ENCODE data around the gene ANO10.

The ANO10 gene

DNA sequence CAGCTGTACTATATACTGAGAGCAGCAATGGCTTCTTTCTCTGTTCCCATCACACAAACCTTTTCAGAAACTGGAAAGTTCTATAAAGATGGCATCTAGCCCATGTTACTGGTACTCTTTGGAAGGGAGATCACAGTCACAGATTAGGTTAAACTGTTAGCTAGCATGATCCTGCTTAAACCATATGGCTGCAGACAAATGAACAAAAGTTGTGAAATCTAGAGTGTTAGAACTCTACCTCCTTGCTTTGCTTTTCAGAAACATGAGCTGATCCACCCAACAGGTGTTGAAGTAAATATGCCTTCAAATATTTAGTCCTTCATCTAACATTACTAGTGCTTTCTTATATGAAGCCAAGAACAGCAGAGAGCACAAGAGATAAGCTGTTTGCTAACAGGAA lies 232.9 kb downstream of the ANO10 start (continued):
- no peak for TF ChIP-seq ZSCAN5A (tag by site-specific recombination; IDR thresholded peaks at IDR 0.05)
- no peak for TF ChIP-seq ZNF580 (tag by site-specific recombination; IDR thresholded peaks at IDR 0.05)
- TF ChIP-seq ZNF768 (tag by site-specific recombination; IDR thresholded peaks at IDR 0.05): no peak
- TF ChIP-seq, protein P1, sequence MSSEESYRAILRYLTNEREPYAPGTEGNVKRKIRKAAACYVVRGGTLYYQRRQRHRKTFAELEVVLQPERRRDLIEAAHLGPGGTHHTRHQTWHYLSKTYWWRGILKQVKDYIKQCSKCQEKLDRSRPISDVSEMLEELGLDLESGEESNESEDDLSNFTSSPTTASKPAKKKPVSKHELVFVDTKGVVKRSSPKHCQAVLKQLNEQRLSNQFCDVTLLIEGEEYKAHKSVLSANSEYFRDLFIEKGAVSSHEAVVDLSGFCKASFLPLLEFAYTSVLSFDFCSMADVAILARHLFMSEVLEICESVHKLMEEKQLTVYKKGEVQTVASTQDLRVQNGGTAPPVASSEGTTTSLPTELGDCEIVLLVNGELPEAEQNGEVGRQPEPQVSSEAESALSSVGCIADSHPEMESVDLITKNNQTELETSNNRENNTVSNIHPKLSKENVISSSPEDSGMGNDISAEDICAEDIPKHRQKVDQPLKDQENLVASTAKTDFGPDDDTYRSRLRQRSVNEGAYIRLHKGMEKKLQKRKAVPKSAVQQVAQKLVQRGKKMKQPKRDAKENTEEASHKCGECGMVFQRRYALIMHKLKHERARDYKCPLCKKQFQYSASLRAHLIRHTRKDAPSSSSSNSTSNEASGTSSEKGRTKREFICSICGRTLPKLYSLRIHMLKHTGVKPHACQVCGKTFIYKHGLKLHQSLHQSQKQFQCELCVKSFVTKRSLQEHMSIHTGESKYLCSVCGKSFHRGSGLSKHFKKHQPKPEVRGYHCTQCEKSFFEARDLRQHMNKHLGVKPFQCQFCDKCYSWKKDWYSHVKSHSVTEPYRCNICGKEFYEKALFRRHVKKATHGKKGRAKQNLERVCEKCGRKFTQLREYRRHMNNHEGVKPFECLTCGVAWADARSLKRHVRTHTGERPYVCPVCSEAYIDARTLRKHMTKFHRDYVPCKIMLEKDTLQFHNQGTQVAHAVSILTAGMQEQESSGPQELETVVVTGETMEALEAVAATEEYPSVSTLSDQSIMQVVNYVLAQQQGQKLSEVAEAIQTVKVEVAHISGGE (tag by site-specific recombination; conservative IDR thresholded peaks at IDR 0.05; ENCODE audit: low read depth): no peak
- TF ChIP-seq ZNF423 (tag by site-specific recombination; IDR thresholded peaks at IDR 0.05): no peak
- TF ChIP-seq ZNF501 (tag by site-specific recombination; IDR thresholded peaks at IDR 0.05): no peak
- TF ChIP-seq, protein P2, sequence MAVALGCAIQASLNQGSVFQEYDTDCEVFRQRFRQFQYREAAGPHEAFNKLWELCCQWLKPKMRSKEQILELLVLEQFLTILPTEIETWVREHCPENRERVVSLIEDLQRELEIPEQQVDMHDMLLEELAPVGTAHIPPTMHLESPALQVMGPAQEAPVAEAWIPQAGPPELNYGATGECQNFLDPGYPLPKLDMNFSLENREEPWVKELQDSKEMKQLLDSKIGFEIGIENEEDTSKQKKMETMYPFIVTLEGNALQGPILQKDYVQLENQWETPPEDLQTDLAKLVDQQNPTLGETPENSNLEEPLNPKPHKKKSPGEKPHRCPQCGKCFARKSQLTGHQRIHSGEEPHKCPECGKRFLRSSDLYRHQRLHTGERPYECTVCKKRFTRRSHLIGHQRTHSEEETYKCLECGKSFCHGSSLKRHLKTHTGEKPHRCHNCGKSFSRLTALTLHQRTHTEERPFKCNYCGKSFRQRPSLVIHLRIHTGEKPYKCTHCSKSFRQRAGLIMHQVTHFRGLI (tag by site-specific recombination; IDR thresholded peaks at IDR 0.05): no peak

DNA sequence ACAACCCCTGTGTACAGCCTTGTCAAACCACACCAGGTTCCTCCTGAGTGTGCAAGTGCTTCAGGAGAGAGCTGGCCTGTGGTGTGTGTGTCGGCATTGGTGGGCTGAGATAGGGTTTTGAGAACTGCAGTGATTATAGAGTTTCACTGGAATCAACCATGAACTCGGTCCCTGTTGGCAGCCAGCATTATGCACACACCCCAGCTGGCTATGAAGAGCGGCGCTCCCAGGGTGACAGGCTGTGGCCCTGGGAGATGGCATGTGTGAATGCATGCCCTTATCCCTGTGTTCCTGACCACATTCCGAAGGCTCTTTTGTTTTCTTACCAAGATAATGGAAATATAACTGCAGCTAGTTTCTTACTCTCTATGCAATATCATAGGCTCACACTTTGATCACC lies 233.6 kb downstream of the ANO10 start:
- TF ChIP-seq, protein P3, sequence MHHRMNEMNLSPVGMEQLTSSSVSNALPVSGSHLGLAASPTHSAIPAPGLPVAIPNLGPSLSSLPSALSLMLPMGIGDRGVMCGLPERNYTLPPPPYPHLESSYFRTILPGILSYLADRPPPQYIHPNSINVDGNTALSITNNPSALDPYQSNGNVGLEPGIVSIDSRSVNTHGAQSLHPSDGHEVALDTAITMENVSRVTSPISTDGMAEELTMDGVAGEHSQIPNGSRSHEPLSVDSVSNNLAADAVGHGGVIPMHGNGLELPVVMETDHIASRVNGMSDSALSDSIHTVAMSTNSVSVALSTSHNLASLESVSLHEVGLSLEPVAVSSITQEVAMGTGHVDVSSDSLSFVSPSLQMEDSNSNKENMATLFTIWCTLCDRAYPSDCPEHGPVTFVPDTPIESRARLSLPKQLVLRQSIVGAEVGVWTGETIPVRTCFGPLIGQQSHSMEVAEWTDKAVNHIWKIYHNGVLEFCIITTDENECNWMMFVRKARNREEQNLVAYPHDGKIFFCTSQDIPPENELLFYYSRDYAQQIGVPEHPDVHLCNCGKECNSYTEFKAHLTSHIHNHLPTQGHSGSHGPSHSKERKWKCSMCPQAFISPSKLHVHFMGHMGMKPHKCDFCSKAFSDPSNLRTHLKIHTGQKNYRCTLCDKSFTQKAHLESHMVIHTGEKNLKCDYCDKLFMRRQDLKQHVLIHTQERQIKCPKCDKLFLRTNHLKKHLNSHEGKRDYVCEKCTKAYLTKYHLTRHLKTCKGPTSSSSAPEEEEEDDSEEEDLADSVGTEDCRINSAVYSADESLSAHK (tag by site-specific recombination; IDR thresholded peaks at IDR 0.05): no peak
- TF ChIP-seq ZNF629 (tag by site-specific recombination; IDR thresholded peaks at IDR 0.05): no peak
- H3K4me3 ChIP-seq (ENCODE audit: low read depth, low read length): no peak overlapping the region
- H3K9me3 ChIP-seq (ENCODE audit: control insufficient read depth, insufficient read depth, low read depth, low read length): no peaks in the 10 kb centered on the region
- no peaks in the 10 kb centered on the region for H3K4me1 ChIP-seq (ENCODE audit: control insufficient read depth, insufficient read depth, low read length)
- H3K27ac ChIP-seq (ENCODE audit: extremely low read depth, low read depth, low read length): no peak overlapping the region
- CTCF ChIA-PET: no interaction called here
- H3K36me3 ChIP-seq (ENCODE audit: control insufficient read depth in 2 of 2, insufficient read depth in 1 of 2, low read length in 2 of 2): no peaks in the 10 kb centered on the region
- POLR2A ChIA-PET: no interaction called here

DNA sequence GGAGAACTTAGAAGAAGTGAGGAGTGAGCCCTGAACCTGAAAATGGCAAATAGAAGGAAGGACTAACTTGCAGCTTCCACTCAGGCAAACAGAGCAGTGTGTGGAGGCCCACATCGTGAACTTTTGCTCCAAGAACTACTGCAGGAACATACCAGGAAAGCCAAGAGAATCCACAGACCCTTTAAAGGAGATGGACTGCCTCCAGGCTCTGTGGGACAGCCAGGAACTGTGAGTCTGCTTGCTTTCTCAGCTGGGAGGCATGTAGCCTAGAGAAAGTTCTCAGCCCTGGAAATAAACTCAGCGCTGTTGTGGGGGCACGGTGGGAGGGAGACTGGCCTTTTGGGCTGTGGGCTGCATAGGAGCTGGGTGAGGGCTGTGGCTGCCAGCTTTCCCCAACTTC lies 242.5 kb downstream of the ANO10 start:
- H3K36me3 ChIP-seq (ENCODE audit: control insufficient read depth in 2 of 2, insufficient read depth in 1 of 2, low read length in 2 of 2): no peaks in the 10 kb centered on the region
- CTCF ChIA-PET: interaction anchor here (0.6 to 1.1 kb wide), 3 partner anchors 145 to 835 kb away, joined by 3 to 4 read pairs (median 4); no protein-coding TSS in a partner anchor
- no peak overlapping the region for H3K27ac ChIP-seq (ENCODE audit: extremely low read depth, low read depth, low read length)
- POLR2A ChIA-PET: no interaction called here
- H3K4me3 ChIP-seq (ENCODE audit: low read depth, low read length): no peak overlapping the region
- no peaks in the 10 kb centered on the region for H3K4me1 ChIP-seq (ENCODE audit: control insufficient read depth, insufficient read depth, low read length)
- TF ChIP-seq ZNF473 (tag by site-specific recombination; IDR thresholded peaks at IDR 0.05): no peak
- no peak for TF ChIP-seq ZNF544 (tag by site-specific recombination; IDR thresholded peaks at IDR 0.05)
- TF ChIP-seq ZNF747 (tag by site-specific recombination; IDR thresholded peaks at IDR 0.05): no peak
- no peak for TF ChIP-seq ZNF555 (tag by site-specific recombination; conservative IDR thresholded peaks at IDR 0.05)
- no peak for TF ChIP-seq ZNF354C (tag by site-specific recombination; IDR thresholded peaks at IDR 0.05; ENCODE audit: borderline replicate concordance, low read depth)
- no peaks in the 10 kb centered on the region for H3K9me3 ChIP-seq (ENCODE audit: control insufficient read depth, insufficient read depth, low read depth, low read length)
